ENCODE results near the gene OR12D1.
A peak's percentile ranks its signal among the peaks of the same experiment; 100 is the strongest.
"Not testable (repeated sequence)": the region's sequence is repeated elsewhere in the genome, so short reads cannot be mapped to it uniquely, and the experiment has no call there.

Gene OR12D1

GRCh38 chr6:29442719-29443118, 28.0 kb downstream of the OR12D1 start:
- Histone ChIP-seq H3K27ac (ENCODE audit: poor library complexity, severe bottlenecking) (no peak overlapping the region), H3K36me3 (ENCODE audit: low read depth) (no peaks in the 10 kb centered on the region), H3K9me3 (ENCODE audit: severe bottlenecking) (peaks cover 2% of the 10 kb centered on the region), H3K27me3 (ENCODE audit: insufficient read depth, poor library complexity, severe bottlenecking) (peaks cover 16% of the 10 kb centered on the region), H3K4me1 (ENCODE audit: insufficient read depth, poor library complexity, severe bottlenecking) (no peaks in the 10 kb centered on the region), H3K4me3 (ENCODE audit: severe bottlenecking) (no peak overlapping the region)
- TF ChIP-seq CTCF (IDR thresholded peaks at IDR 0.05; ENCODE audit: poor library complexity, severe bottlenecking), result no peak
- ATAC-seq (ENCODE audit: low read depth) (no peak), DNase-seq (ENCODE audit: low spot score) (no peak)

GRCh38 chr6:29444031-29444430, 29.3 kb downstream of the OR12D1 start:
- not testable (repeated sequence) for DNase-seq (ENCODE audit: low spot score); H3K27ac ChIP-seq (ENCODE audit: poor library complexity, severe bottlenecking); H3K36me3 ChIP-seq (ENCODE audit: low read depth); H3K27me3 ChIP-seq (ENCODE audit: insufficient read depth, poor library complexity, severe bottlenecking); H3K9me3 ChIP-seq (ENCODE audit: severe bottlenecking); H3K4me3 ChIP-seq (ENCODE audit: severe bottlenecking); H3K4me1 ChIP-seq (ENCODE audit: insufficient read depth, poor library complexity, severe bottlenecking); ATAC-seq (ENCODE audit: low read depth)

- H3K9me3 ChIP-seq (ENCODE audit: severe bottlenecking), result no peaks in the 10 kb centered on the region
- H3K4me3 ChIP-seq (ENCODE audit: severe bottlenecking), result no peak overlapping the region
- peak; percentile 92 for ATAC-seq (ENCODE audit: low read depth)
- H3K27me3 ChIP-seq (ENCODE audit: insufficient read depth, poor library complexity, severe bottlenecking), result no peaks in the 10 kb centered on the region
- H3K27ac ChIP-seq (ENCODE audit: poor library complexity, severe bottlenecking), result peak overlapping the region; percentile 36
- no peak for TF ChIP-seq CTCF (IDR thresholded peaks at IDR 0.05; ENCODE audit: poor library complexity, severe bottlenecking)
- H3K4me1 ChIP-seq (ENCODE audit: insufficient read depth, poor library complexity, severe bottlenecking), result no peaks in the 10 kb centered on the region
- no peak for DNase-seq (ENCODE audit: low spot score)
- H3K36me3 ChIP-seq (ENCODE audit: low read depth), result no peaks in the 10 kb centered on the region
These were observed 32.9 kb downstream of the OR12D1 start for GRCh38 chr6:29447670-29448069.

GRCh38 chr6:29451471-29452193, 36.9 kb downstream of the OR12D1 start:
- H3K36me3 ChIP-seq (ENCODE audit: low read depth), result no peaks in the 10 kb centered on the region
- ATAC-seq (ENCODE audit: low read depth), result peak; percentile 67
- H3K27ac ChIP-seq (ENCODE audit: poor library complexity, severe bottlenecking), result no peak overlapping the region
- no peaks in the 10 kb centered on the region for H3K27me3 ChIP-seq (ENCODE audit: insufficient read depth, poor library complexity, severe bottlenecking)
- no peak for TF ChIP-seq CTCF (IDR thresholded peaks at IDR 0.05; ENCODE audit: poor library complexity, severe bottlenecking)
- no peak overlapping the region for H3K4me3 ChIP-seq (ENCODE audit: severe bottlenecking)
- no peaks in the 10 kb centered on the region for H3K4me1 ChIP-seq (ENCODE audit: insufficient read depth, poor library complexity, severe bottlenecking)
- H3K9me3 ChIP-seq (ENCODE audit: severe bottlenecking), result no peaks in the 10 kb centered on the region
- DNase-seq (ENCODE audit: low spot score), result no peak

- no peak for TF ChIP-seq CTCF (IDR thresholded peaks at IDR 0.05; ENCODE audit: poor library complexity, severe bottlenecking)
- H3K27me3 ChIP-seq (ENCODE audit: insufficient read depth, poor library complexity, severe bottlenecking), result no peaks in the 10 kb centered on the region
- no peak within 1 kb of the TSS for H3K27ac ChIP-seq (ENCODE audit: poor library complexity, severe bottlenecking)
- ATAC-seq (ENCODE audit: low read depth) (no peak), DNase-seq (ENCODE audit: low spot score) (no peak)
- H3K9me3 ChIP-seq (ENCODE audit: severe bottlenecking), result no peaks in the 10 kb centered on the region
- no peak within 1 kb of the TSS for H3K4me3 ChIP-seq (ENCODE audit: severe bottlenecking)
- H3K36me3 ChIP-seq (ENCODE audit: low read depth), result no peaks in the 10 kb centered on the region
- no peaks in the 10 kb centered on the region for H3K4me1 ChIP-seq (ENCODE audit: insufficient read depth, poor library complexity, severe bottlenecking)
These were observed 42.2 kb downstream of the OR12D1 start, which contains the start of the genes OR11A1 and OR2H1 for GRCh38 chr6:29456971-29457370. OR11A1 (minus strand) TSS chr6:29457071; CDS start chr6:29427641, 29,430 bp downstream. OR2H1 (plus strand) TSS chr6:29457155; CDS start chr6:29461770, 4,615 bp downstream.
